Measurements from ENCODE around the gene DCXR. TPM values are rescaled to one million over a fixed set of nuclear protein-coding genes. Genes with fewer than 3 reads are reported as not detected.
A peak's percentile ranks its signal among the peaks of the same experiment; 100 is the strongest.

Gene DCXR
- total RNA-seq, 1 experiment from 2014 or later: 306 TPM

DNA sequence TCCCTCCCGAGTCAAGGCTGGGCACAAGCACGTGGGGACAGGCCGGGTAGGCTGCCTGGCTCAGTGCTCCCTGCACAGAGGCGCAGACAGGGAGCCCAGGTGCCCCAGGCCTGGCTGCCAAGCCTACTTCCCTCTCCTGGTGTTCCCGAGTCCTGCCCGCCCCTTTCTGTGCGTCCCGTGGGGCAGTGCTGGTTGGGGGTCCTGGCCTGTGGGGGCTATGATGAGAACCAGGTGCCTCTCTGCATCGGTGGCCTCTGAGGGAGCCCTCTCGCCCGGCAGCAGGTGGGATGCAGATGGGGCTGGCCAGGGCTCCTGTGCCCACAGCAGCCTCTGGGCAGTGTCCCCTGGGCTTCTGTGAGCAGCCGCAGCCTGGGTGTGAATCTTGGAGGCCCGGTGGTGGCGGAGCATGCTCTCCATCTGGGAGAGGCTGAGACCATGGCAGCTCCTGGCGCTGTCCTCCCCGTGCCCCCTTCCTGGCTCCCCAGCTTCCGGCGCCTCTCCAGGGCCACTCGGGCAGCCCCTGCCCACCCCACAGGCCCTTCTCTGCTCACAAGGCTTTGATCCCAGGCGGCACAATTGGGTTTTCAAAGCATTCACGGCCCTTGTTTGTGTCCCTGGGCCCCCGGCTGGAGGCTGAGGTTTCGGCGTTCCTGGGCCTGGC, 22.1 kb downstream of the DCXR start:
- TF ChIP-seq, protein P1, sequence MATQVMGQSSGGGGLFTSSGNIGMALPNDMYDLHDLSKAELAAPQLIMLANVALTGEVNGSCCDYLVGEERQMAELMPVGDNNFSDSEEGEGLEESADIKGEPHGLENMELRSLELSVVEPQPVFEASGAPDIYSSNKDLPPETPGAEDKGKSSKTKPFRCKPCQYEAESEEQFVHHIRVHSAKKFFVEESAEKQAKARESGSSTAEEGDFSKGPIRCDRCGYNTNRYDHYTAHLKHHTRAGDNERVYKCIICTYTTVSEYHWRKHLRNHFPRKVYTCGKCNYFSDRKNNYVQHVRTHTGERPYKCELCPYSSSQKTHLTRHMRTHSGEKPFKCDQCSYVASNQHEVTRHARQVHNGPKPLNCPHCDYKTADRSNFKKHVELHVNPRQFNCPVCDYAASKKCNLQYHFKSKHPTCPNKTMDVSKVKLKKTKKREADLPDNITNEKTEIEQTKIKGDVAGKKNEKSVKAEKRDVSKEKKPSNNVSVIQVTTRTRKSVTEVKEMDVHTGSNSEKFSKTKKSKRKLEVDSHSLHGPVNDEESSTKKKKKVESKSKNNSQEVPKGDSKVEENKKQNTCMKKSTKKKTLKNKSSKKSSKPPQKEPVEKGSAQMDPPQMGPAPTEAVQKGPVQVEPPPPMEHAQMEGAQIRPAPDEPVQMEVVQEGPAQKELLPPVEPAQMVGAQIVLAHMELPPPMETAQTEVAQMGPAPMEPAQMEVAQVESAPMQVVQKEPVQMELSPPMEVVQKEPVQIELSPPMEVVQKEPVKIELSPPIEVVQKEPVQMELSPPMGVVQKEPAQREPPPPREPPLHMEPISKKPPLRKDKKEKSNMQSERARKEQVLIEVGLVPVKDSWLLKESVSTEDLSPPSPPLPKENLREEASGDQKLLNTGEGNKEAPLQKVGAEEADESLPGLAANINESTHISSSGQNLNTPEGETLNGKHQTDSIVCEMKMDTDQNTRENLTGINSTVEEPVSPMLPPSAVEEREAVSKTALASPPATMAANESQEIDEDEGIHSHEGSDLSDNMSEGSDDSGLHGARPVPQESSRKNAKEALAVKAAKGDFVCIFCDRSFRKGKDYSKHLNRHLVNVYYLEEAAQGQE (IDR thresholded peaks at IDR 0.05; ENCODE audit: low read depth): no peak
- TF ChIP-seq ZFX (IDR thresholded peaks at IDR 0.05) (no peak), ELF1 (IDR thresholded peaks at IDR 0.05; ENCODE audit: borderline replicate concordance, low read depth) (no peak), SP1 (IDR thresholded peaks at IDR 0.05; ENCODE audit: low read depth) (no peak), JUND (IDR thresholded peaks at IDR 0.05) (no peak)
- no peaks in the 10 kb centered on the region; the same call in 1 of the 2 replicates for H4K20me1 ChIP-seq (ENCODE audit: insufficient read depth)
- no peak overlapping the region for H3K9ac ChIP-seq (ENCODE audit: low read length)
- intact Hi-C loops (cut with micrococcal nuclease): no loop called here
- ATAC-seq (no peak), DNase-seq (ENCODE audit: low read depth, low spot score) (no peak)
- no peaks in the 10 kb centered on the region for H3K9me2 ChIP-seq (ENCODE audit: insufficient read depth)
- H3K4me3 ChIP-seq (replicated peaks in 1 of 2; ENCODE audit: low read depth in 1 of 2, low read length in 2 of 2): no peak overlapping the region
- peaks cover 0 to 10% of the 10 kb centered on the region in 2 experiments; a peak in 1 of 4 replicates for H3K36me3 ChIP-seq (ENCODE audit: control insufficient read depth in 1 of 2, insufficient read depth in 2 of 2, low read length in 2 of 2)
- H3K79me2 ChIP-seq (ENCODE audit: insufficient read depth, low read length): peaks cover 12% of the 10 kb centered on the region
- no peak overlapping the region for H2AFZ ChIP-seq (ENCODE audit: low read depth, low read length, poor library complexity, severe bottlenecking)
- H3K4me1 ChIP-seq (ENCODE audit: control insufficient read depth in 1 of 2, insufficient read depth in 2 of 2, low read length in 2 of 2): peaks cover 20 to 23% of the 10 kb centered on the region in 2 experiments
- H3K9me3 ChIP-seq (ENCODE audit: control insufficient read depth in 1 of 2, insufficient read depth in 1 of 2, low read depth in 1 of 2, low read length in 2 of 2): no peaks in the 10 kb centered on the region
- no TSS peak for BruUV-seq (replicated peaks)
- H3K27ac ChIP-seq (ENCODE audit: low read depth, low read length): no peak overlapping the region; the same call in 1 of the 2 replicates
- RAD21 ChIA-PET (ENCODE audit: low non-redundant PET in 1 of 2, low total read pairs in 2 of 2, uncharacterized antibody in 2 of 2, unreplicated experiment in 2 of 2): no interaction called here
- H3K27me3 ChIP-seq (ENCODE audit: insufficient read depth, low read length): no peaks in the 10 kb centered on the region
- POLR2A ChIA-PET: no interaction called here
- CTCF ChIA-PET: no interaction called here
- H3K4me2 ChIP-seq (ENCODE audit: low read length): no peak overlapping the region

DNA sequence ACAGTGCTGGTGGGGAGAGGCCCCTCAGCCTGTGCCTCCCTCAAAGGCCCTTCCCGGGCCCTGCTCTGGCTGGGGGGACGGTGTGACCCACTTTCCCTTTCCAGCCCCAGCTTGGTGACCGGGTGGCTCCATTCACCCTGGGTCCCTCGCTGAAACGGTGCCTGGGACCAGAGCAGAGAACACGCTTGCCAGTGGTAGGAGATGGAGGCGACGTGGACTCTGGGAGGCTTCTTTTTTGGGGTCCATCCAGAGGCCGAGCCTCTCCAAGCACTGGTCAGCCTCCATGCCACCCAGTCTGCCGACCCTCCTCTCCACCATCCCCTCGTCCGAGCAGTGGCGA, 22.6 kb downstream of the DCXR start:
- Histone ChIP-seq H2AFZ (ENCODE audit: low read depth, low read length, poor library complexity, severe bottlenecking) (no peak overlapping the region), H3K9ac (ENCODE audit: low read length) (no peak overlapping the region), H4K20me1 (ENCODE audit: insufficient read depth) (no peaks in the 10 kb centered on the region; the same call in 1 of the 2 replicates), H3K4me3 (replicated peaks in 1 of 2; ENCODE audit: low read depth in 1 of 2, low read length in 2 of 2) (no peak overlapping the region), H3K27me3 (ENCODE audit: insufficient read depth, low read length) (no peaks in the 10 kb centered on the region), H3K9me3 (ENCODE audit: control insufficient read depth in 1 of 2, insufficient read depth in 1 of 2, low read depth in 1 of 2, low read length in 2 of 2) (no peaks in the 10 kb centered on the region), H3K4me2 (ENCODE audit: low read length) (no peak overlapping the region), H3K9me2 (ENCODE audit: insufficient read depth) (no peaks in the 10 kb centered on the region), H3K27ac (ENCODE audit: low read depth, low read length) (no peak overlapping the region; the same call in 1 of the 2 replicates), H3K79me2 (ENCODE audit: insufficient read depth, low read length) (peaks cover 7% of the 10 kb centered on the region; the same call in 1 of the 2 replicates), H3K36me3 (ENCODE audit: control insufficient read depth in 1 of 2, insufficient read depth in 2 of 2, low read length in 2 of 2) (peaks cover 0 to 10% of the 10 kb centered on the region in 2 experiments; a peak in 1 of 4 replicates), H3K4me1 (ENCODE audit: control insufficient read depth in 1 of 2, insufficient read depth in 2 of 2, low read length in 2 of 2) (peaks cover 15 to 18% of the 10 kb centered on the region in 2 experiments; a peak in 3 of 4 replicates)
- ChIA-PET POLR2A (no interaction called here), CTCF (no interaction called here), RAD21 (ENCODE audit: low non-redundant PET in 1 of 2, low total read pairs in 2 of 2, uncharacterized antibody in 2 of 2, unreplicated experiment in 2 of 2) (no interaction called here)
- BruUV-seq (replicated peaks): no TSS peak
- DNase-seq (ENCODE audit: low read depth, low spot score): no peak
- 0 out of 2 replicates have a peak, but pooled peaks have one; percentile 3 for ATAC-seq
- intact Hi-C loops (cut with micrococcal nuclease): no loop called here
- TF ChIP-seq, protein P1 (IDR thresholded peaks at IDR 0.05; ENCODE audit: low read depth): no peak
- TF ChIP-seq, protein P2, sequence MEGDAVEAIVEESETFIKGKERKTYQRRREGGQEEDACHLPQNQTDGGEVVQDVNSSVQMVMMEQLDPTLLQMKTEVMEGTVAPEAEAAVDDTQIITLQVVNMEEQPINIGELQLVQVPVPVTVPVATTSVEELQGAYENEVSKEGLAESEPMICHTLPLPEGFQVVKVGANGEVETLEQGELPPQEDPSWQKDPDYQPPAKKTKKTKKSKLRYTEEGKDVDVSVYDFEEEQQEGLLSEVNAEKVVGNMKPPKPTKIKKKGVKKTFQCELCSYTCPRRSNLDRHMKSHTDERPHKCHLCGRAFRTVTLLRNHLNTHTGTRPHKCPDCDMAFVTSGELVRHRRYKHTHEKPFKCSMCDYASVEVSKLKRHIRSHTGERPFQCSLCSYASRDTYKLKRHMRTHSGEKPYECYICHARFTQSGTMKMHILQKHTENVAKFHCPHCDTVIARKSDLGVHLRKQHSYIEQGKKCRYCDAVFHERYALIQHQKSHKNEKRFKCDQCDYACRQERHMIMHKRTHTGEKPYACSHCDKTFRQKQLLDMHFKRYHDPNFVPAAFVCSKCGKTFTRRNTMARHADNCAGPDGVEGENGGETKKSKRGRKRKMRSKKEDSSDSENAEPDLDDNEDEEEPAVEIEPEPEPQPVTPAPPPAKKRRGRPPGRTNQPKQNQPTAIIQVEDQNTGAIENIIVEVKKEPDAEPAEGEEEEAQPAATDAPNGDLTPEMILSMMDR (IDR thresholded peaks at IDR 0.05 in 2 of 3, conservative IDR thresholded peaks at IDR 0.05 in 1 of 3; ENCODE audit: borderline replicate concordance in 1 of 3, insufficient read depth in 1 of 3, low read depth in 2 of 3, low read length in 2 of 3): no peak
- TF ChIP-seq POLR2A (IDR thresholded peaks at IDR 0.05; ENCODE audit: borderline replicate concordance, extremely low read depth, insufficient read depth, insufficient read length) (no peak), EZH2 (IDR thresholded peaks at IDR 0.05) (no peak), ZNF274 (IDR thresholded peaks at IDR 0.05; ENCODE audit: low read depth, low read length) (no peak), FOSL1 (IDR thresholded peaks at IDR 0.05; ENCODE audit: low read depth) (no peak)
